C1 segment of cervical spinal cord (tissue), 14 donors: ENCODE measurements around the gene PRDM9.
"Not testable (repeated sequence)": the region's sequence is repeated elsewhere in the genome, so short reads cannot be mapped to it uniquely, and the experiment has no call there.

ENCODE experiments used
- DNase-seq, 14 donors: peaks; one replicate each; lab custom pipeline; 2025; lab: John Stamatoyannopoulos, UW

Gene PRDM9

DNA sequence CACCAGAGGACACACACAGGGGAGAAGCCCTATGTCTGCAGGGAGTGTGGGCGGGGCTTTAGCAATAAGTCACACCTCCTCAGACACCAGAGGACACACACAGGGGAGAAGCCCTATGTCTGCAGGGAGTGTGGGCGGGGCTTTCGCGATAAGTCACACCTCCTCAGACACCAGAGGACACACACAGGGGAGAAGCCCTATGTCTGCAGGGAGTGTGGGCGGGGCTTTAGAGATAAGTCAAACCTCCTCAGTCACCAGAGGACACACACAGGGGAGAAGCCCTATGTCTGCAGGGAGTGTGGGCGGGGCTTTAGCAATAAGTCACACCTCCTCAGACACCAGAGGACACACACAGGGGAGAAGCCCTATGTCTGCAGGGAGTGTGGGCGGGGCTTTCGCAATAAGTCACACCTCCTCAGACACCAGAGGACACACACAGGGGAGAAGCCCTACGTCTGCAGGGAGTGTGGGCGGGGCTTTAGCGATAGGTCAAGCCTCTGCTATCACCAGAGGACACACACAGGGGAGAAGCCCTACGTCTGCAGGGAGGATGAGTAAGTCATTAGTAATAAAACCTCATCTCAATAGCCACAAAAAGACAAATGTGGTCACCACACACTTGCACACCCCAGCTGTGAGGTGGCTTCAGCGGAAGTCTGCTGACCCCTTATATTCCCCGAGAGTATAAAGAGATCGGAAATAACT lies 20.0 kb downstream of the PRDM9 start:
- not testable (repeated sequence) for DNase-seq

DNA sequence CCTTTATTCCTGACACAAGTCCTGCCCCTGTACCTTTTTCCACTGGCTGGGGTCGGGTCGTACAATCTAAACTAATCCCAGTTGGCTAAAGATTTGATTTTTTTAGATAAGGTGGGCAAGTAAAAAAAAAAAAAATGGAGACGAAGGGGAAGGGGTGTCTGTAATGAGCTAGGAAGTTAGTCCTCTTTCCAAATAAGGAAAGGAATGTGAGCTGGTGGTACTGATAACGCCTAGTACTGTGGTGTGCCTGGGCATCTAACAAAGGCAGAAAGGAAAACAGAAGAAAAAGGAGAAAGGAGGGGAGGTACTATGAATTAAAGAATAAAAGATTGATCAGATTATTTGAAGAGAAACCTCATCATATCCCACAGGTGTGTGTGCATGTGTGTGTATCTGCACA lies 21.3 kb downstream of the PRDM9 start:
- DNase-seq: no peak

DNA sequence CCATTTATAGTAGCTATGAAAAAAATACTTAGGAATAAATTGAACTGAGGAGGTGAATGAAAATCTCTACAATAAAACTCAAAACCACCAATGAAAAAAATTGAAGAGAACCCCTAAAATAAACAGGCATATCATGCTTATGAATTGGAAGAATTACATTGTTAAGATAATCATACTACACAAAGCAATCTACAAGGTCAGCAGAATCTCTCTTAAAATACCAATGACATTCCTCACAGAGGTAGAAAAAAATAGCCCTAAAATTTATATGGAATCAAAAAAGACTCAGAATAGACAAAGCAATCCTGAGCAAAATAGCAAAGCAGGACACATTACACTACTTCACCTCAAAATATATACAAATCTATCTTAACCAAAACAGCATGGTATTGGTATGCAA lies 23.2 kb downstream of the PRDM9 start:
- no peak for DNase-seq

DNA sequence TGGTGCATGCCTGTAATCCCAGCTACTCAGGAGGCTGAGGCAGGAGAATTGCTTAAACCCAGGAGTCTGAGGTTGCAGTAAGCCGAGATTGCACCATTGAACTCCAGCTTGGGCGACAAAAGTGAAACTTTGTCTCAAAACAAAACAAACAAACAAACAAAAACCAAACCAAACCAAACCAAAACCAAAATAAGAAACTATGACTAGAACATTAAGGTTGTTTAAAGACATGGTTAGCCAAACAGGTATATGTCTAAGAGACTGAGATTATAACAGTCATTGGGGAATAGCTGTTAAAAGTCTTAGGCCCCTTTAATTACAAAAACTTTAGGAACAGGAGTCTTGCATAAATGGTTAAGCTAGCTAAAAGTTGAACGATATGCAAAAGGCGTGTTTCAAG lies 63.6 kb downstream of the PRDM9 start:
- no peak for DNase-seq
